ENCODE measurements around the gene TMTC3. TPM values are rescaled to one million over a fixed set of nuclear protein-coding genes. Genes with fewer than 3 reads are reported as not detected.
"Not testable (repeated sequence)": the region's sequence is repeated elsewhere in the genome, so short reads cannot be mapped to it uniquely, and the experiment has no call there.

Gene TMTC3
- total and polyA plus RNA-seq, 2 donors (not counting 3 experiments of a cell fraction or from before 2014, with no cell fraction given): 7.8 to 36.5 TPM

DNA sequence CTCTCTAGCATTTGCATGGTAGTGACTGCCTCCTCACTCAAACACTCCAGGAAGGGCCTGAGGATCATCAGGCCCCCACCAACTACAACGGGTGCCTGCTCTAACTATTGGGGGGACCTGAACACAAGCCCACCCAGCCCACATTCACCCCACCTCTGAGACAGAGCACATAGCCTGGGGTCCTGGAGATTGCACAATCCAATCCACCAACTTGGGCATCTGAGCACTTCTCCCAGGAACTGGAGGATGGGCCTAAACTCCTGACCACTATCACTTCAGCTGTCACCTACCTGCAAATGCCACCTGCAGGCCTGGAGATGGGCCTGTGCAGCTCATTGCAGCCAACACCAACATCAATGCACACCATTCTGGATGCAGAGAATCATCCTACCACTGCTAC lies 66.6 kb downstream of the TMTC3 start:
- Histone ChIP-seq H3K9ac (replicated peaks; ENCODE audit: extremely low read depth, insufficient read depth, low read length) (no peak overlapping the region), H3K36me3 (ENCODE audit: control insufficient read depth in 2 of 2, extremely low read depth in 1 of 2, insufficient read depth in 2 of 2, low read length in 2 of 2) (no peaks in the 10 kb centered on the region), H3K4me1 (ENCODE audit: control insufficient read depth, extremely low read depth, insufficient read depth, low read length) (no peaks in the 10 kb centered on the region), H3K9me3 (replicated peaks; ENCODE audit: control insufficient read depth, insufficient read depth, low read length) (no peaks in the 10 kb centered on the region), H3K27me3 (ENCODE audit: control insufficient read depth in 2 of 2, insufficient read depth in 2 of 2, low read length in 2 of 2) (no peaks in the 10 kb centered on the region), H4K20me1 (replicated peaks; ENCODE audit: control insufficient read depth, extremely low read depth, insufficient read depth, low read length) (no peaks in the 10 kb centered on the region), H3K79me2 (ENCODE audit: control insufficient read depth, insufficient read depth, low read length) (no peaks in the 10 kb centered on the region), H3K4me2 (ENCODE audit: insufficient read depth, low read length) (no peak overlapping the region), H3K9me1 (replicated peaks; ENCODE audit: control insufficient read depth, extremely low read depth, insufficient read depth, low read length) (no peaks in the 10 kb centered on the region), H3K27ac (ENCODE audit: insufficient read depth, low read depth, low read length) (no peak overlapping the region), H3K4me3 (replicated peaks in 1 of 3; ENCODE audit: insufficient read depth in 1 of 3, low read depth in 1 of 3, low read length in 3 of 3) (no peak overlapping the region), H2AFZ (ENCODE audit: low read depth, low read length) (no peak overlapping the region)
- intact Hi-C loops (cut with micrococcal nuclease) (no loop called here), dilution Hi-C loops (cut with MboI; ENCODE audit: extremely low pct_ligation_motif_present, low sequenced_read_pairs) (no loop called here)
- FAIRE-seq: no peak
- no TSS peak for BruUV-seq (replicated peaks)
- CTCF ChIA-PET: no interaction called here
- DNase-seq (ENCODE audit: low read depth, low spot score): no peak
- TF ChIP-seq POLR2AphosphoS5 (IDR thresholded peaks at IDR 0.05; ENCODE audit: insufficient read depth, low read depth, low read length) (no peak), EZH2 (IDR thresholded peaks at IDR 0.05; ENCODE audit: borderline replicate concordance, low read depth, low read length, severe bottlenecking) (no peak), JUN (IDR thresholded peaks at IDR 0.05; ENCODE audit: borderline replicate concordance, insufficient read depth, insufficient read length, low read depth) (no peak)
- POLR2A ChIA-PET: no interaction called here

DNA sequence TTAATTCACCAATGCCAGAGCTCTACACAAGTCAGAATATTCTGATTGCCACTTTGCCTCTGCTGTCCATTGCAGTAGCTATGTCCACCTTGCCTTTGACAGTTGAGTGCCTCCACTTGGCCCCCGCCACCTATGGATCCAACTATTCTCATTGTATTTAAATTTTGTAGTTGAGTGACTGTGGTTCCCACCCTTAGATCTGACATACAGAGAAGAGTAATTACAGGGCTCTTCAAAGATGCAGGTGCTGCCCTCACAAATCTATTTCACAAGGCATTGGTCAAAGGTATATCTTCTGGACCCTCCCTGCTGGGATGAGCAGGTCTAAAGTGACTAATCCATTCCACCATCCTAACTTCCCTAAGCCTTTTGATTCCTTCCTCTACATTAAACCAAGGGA lies 68.2 kb downstream of the TMTC3 start:
- DNase-seq (ENCODE audit: low read depth, low spot score); dilution Hi-C loops (cut with MboI; ENCODE audit: extremely low pct_ligation_motif_present, low sequenced_read_pairs); H3K27ac ChIP-seq (ENCODE audit: insufficient read depth, low read depth, low read length); H3K4me1 ChIP-seq (ENCODE audit: control insufficient read depth, extremely low read depth, insufficient read depth, low read length); POLR2A ChIA-PET; H3K4me3 ChIP-seq (replicated peaks in 1 of 3; ENCODE audit: insufficient read depth in 1 of 3, low read depth in 1 of 3, low read length in 3 of 3); H4K20me1 ChIP-seq (replicated peaks; ENCODE audit: control insufficient read depth, extremely low read depth, insufficient read depth, low read length); H2AFZ ChIP-seq (ENCODE audit: low read depth, low read length); FAIRE-seq; CTCF ChIA-PET; H3K9me3 ChIP-seq (replicated peaks; ENCODE audit: control insufficient read depth, insufficient read depth, low read length); BruUV-seq (replicated peaks); H3K4me2 ChIP-seq (ENCODE audit: insufficient read depth, low read length); H3K27me3 ChIP-seq (ENCODE audit: control insufficient read depth in 2 of 2, insufficient read depth in 2 of 2, low read length in 2 of 2); H3K79me2 ChIP-seq (ENCODE audit: control insufficient read depth, insufficient read depth, low read length); H3K9ac ChIP-seq (replicated peaks; ENCODE audit: extremely low read depth, insufficient read depth, low read length); H3K9me1 ChIP-seq (replicated peaks; ENCODE audit: control insufficient read depth, extremely low read depth, insufficient read depth, low read length); H3K36me3 ChIP-seq (ENCODE audit: control insufficient read depth in 2 of 2, extremely low read depth in 1 of 2, insufficient read depth in 2 of 2, low read length in 2 of 2); intact Hi-C loops (cut with micrococcal nuclease): not testable (repeated sequence)

All from endothelial cell of umbilical vein (primary cell).